ENCODE measurements around the gene GABRB1. TPM values are rescaled to one million over a fixed set of nuclear protein-coding genes. Genes with fewer than 3 reads are reported as not detected.

GABRB1 gene
- total and polyA plus RNA-seq, 2 donors (not counting 3 experiments of a cell fraction or from before 2014, with no cell fraction given), result not detected

- no peaks in the 10 kb centered on the region for H3K9me1 ChIP-seq (replicated peaks; ENCODE audit: control insufficient read depth, extremely low read depth, insufficient read depth, low read length)
- intact Hi-C loops (cut with micrococcal nuclease), result no loop called here
- no peaks in the 10 kb centered on the region for H3K79me2 ChIP-seq (ENCODE audit: control insufficient read depth, insufficient read depth, low read length)
- peaks cover 3% of the 10 kb centered on the region for H4K20me1 ChIP-seq (replicated peaks; ENCODE audit: control insufficient read depth, extremely low read depth, insufficient read depth, low read length)
- no peak overlapping the region for H3K4me3 ChIP-seq (replicated peaks in 1 of 3; ENCODE audit: insufficient read depth in 1 of 3, low read depth in 1 of 3, low read length in 3 of 3)
- dilution Hi-C loops (cut with MboI; ENCODE audit: extremely low pct_ligation_motif_present, low sequenced_read_pairs), result no loop called here
- H3K4me1 ChIP-seq (ENCODE audit: control insufficient read depth, extremely low read depth, insufficient read depth, low read length), result no peaks in the 10 kb centered on the region
- H3K9me3 ChIP-seq (replicated peaks; ENCODE audit: control insufficient read depth, insufficient read depth, low read length), result no peaks in the 10 kb centered on the region
- ChIA-PET CTCF (no interaction called here), POLR2A (no interaction called here)
- no peak overlapping the region for H3K27ac ChIP-seq (ENCODE audit: insufficient read depth, low read depth, low read length)
- H3K36me3 ChIP-seq (ENCODE audit: control insufficient read depth in 2 of 2, extremely low read depth in 1 of 2, insufficient read depth in 2 of 2, low read length in 2 of 2), result no peaks in the 10 kb centered on the region
- H3K9ac ChIP-seq (replicated peaks; ENCODE audit: extremely low read depth, insufficient read depth, low read length), result no peak overlapping the region
- FAIRE-seq, result no peak
- BruUV-seq (replicated peaks), result no TSS peak
- DNase-seq (ENCODE audit: low read depth, low spot score), result no peak
- H3K27me3 ChIP-seq (ENCODE audit: control insufficient read depth in 2 of 2, insufficient read depth in 2 of 2, low read length in 2 of 2), result no peaks in the 10 kb centered on the region
- TF ChIP-seq GATA2 (IDR thresholded peaks at IDR 0.05; ENCODE audit: insufficient read depth, insufficient read length, low read depth, low read length) (no peak), MYC (IDR thresholded peaks at IDR 0.05; ENCODE audit: low read depth, low read length) (no peak), FOS (IDR thresholded peaks at IDR 0.05; ENCODE audit: borderline replicate concordance, insufficient read depth, low read length) (no peak), JUN (IDR thresholded peaks at IDR 0.05; ENCODE audit: borderline replicate concordance, insufficient read depth, insufficient read length, low read depth) (no peak), POLR2A (IDR thresholded peaks at IDR 0.05; ENCODE audit: low read depth, low read length) (no peak)
- TF ChIP-seq, protein P1, sequence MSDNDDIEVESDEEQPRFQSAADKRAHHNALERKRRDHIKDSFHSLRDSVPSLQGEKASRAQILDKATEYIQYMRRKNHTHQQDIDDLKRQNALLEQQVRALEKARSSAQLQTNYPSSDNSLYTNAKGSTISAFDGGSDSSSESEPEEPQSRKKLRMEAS (IDR thresholded peaks at IDR 0.05; ENCODE audit: insufficient read depth, insufficient read length), result no peak
- H3K4me2 ChIP-seq (ENCODE audit: insufficient read depth, low read length), result no peak overlapping the region
- H2AFZ ChIP-seq (ENCODE audit: low read depth, low read length), result no peak overlapping the region
These were observed 181.7 kb downstream of the GABRB1 start for GRCh38 chr4:47213106-47213505.

DNA sequence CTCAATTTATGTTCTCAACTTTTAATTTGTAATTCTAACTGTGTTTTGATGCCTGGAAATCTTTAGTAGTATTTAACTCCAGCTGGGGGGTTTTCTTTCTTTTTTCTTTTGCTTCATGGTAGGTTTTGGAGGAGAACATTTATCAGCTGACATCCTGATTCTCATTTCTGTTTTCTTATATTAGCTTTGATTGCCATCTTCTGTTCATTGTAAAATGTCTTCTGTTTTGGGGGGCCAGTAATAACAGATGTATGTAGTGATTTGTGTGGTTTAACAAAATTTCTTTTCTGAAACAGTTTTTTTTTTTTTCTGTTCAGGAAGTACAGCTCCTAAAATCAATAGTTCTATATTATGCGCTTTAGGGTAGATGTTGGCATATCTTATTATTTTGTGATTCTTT, 182.2 kb downstream of the GABRB1 start:
- POLR2A ChIA-PET, result no interaction called here
- Histone ChIP-seq H2AFZ (ENCODE audit: low read depth, low read length) (no peak overlapping the region), H4K20me1 (replicated peaks; ENCODE audit: control insufficient read depth, extremely low read depth, insufficient read depth, low read length) (peaks cover 3% of the 10 kb centered on the region), H3K4me2 (ENCODE audit: insufficient read depth, low read length) (no peak overlapping the region), H3K9me3 (replicated peaks; ENCODE audit: control insufficient read depth, insufficient read depth, low read length) (no peaks in the 10 kb centered on the region), H3K27me3 (ENCODE audit: control insufficient read depth in 2 of 2, insufficient read depth in 2 of 2, low read length in 2 of 2) (no peaks in the 10 kb centered on the region), H3K36me3 (ENCODE audit: control insufficient read depth in 2 of 2, extremely low read depth in 1 of 2, insufficient read depth in 2 of 2, low read length in 2 of 2) (no peaks in the 10 kb centered on the region), H3K9me1 (replicated peaks; ENCODE audit: control insufficient read depth, extremely low read depth, insufficient read depth, low read length) (no peaks in the 10 kb centered on the region), H3K79me2 (ENCODE audit: control insufficient read depth, insufficient read depth, low read length) (no peaks in the 10 kb centered on the region), H3K9ac (replicated peaks; ENCODE audit: extremely low read depth, insufficient read depth, low read length) (no peak overlapping the region), H3K27ac (ENCODE audit: insufficient read depth, low read depth, low read length) (no peak overlapping the region), H3K4me3 (replicated peaks in 1 of 3; ENCODE audit: insufficient read depth in 1 of 3, low read depth in 1 of 3, low read length in 3 of 3) (no peak overlapping the region), H3K4me1 (ENCODE audit: control insufficient read depth, extremely low read depth, insufficient read depth, low read length) (no peaks in the 10 kb centered on the region)
- dilution Hi-C loops (cut with MboI; ENCODE audit: extremely low pct_ligation_motif_present, low sequenced_read_pairs), result no loop called here
- DNase-seq (ENCODE audit: low read depth, low spot score), result no peak
- intact Hi-C loops (cut with micrococcal nuclease), result no loop called here
- TF ChIP-seq FOS (IDR thresholded peaks at IDR 0.05; ENCODE audit: borderline replicate concordance, insufficient read depth, low read length) (no peak), POLR2A (IDR thresholded peaks at IDR 0.05; ENCODE audit: low read depth, low read length) (no peak), CTCF (IDR thresholded peaks at IDR 0.05; ENCODE audit: extremely low read depth in 1 of 2, insufficient read depth in 1 of 2, low read depth in 1 of 2, low read length in 2 of 2) (no peak)
- TF ChIP-seq, protein P1 (IDR thresholded peaks at IDR 0.05; ENCODE audit: insufficient read depth, insufficient read length), result no peak
- FAIRE-seq, result no peak
- CTCF ChIA-PET, result no interaction called here
- no TSS peak for BruUV-seq (replicated peaks)

Measured in endothelial cell of umbilical vein (primary cell).